ENCODE results near the gene CTPS1.

CTPS1 gene

GRCh38 chr1:40932006-40932405 is 47.5 kb upstream of the CTPS1 start:
- no peak for DNase-seq
- Histone ChIP-seq H3K27ac (ENCODE audit: low read length) (no peak overlapping the region), H3K4me1 (ENCODE audit: insufficient read depth, low read length) (no peaks in the 10 kb centered on the region), H3K36me3 (ENCODE audit: insufficient read depth, low read length) (no peaks in the 10 kb centered on the region), H2AFZ (ENCODE audit: low read depth, low read length) (no peak overlapping the region), H3K9ac (ENCODE audit: low read depth, low read length) (no peak overlapping the region), H3K4me3 (ENCODE audit: low read depth in 1 of 2, low read length in 2 of 2) (no peak overlapping the region), H3K79me2 (ENCODE audit: insufficient read depth, low read length) (no peaks in the 10 kb centered on the region), H4K20me1 (ENCODE audit: insufficient read depth, low read length) (no peaks in the 10 kb centered on the region), H3K27me3 (ENCODE audit: insufficient read depth, low read length, poor library complexity) (peaks cover 3% of the 10 kb centered on the region), H3K4me2 (ENCODE audit: insufficient read depth, low read length) (no peak overlapping the region), H3K9me3 (ENCODE audit: insufficient read depth, low read length, severe bottlenecking) (no peaks in the 10 kb centered on the region)
- ATAC-seq (ENCODE audit: insufficient read depth, low read depth) = no peak
- TF ChIP-seq EZH2 (IDR thresholded peaks at IDR 0.05; ENCODE audit: borderline replicate concordance, low read depth, low read length, severe bottlenecking) (no peak), CTCF (IDR thresholded peaks at IDR 0.05; ENCODE audit: borderline replicate concordance, extremely low read depth, low read length, poor library complexity, severe bottlenecking) (no peak)

GRCh38 chr1:40936931-40937339 is 42.6 kb upstream of the CTPS1 start:
- H4K20me1 ChIP-seq (ENCODE audit: insufficient read depth, low read length) = no peaks in the 10 kb centered on the region
- H3K36me3 ChIP-seq (ENCODE audit: insufficient read depth, low read length) = no peaks in the 10 kb centered on the region
- H3K27me3 ChIP-seq (ENCODE audit: insufficient read depth, low read length, poor library complexity) = no peaks in the 10 kb centered on the region
- no peaks in the 10 kb centered on the region for H3K4me1 ChIP-seq (ENCODE audit: insufficient read depth, low read length)
- DNase-seq = no peak
- H3K4me3 ChIP-seq (ENCODE audit: low read depth in 1 of 2, low read length in 2 of 2) = no peak overlapping the region
- TF ChIP-seq EZH2 (IDR thresholded peaks at IDR 0.05; ENCODE audit: borderline replicate concordance, low read depth, low read length, severe bottlenecking) = no peak
- TF ChIP-seq CTCF (IDR thresholded peaks at IDR 0.05; ENCODE audit: borderline replicate concordance, extremely low read depth, low read length, poor library complexity, severe bottlenecking) = no peak
- H3K4me2 ChIP-seq (ENCODE audit: insufficient read depth, low read length) = no peak overlapping the region
- H2AFZ ChIP-seq (ENCODE audit: low read depth, low read length) = no peak overlapping the region
- H3K9ac ChIP-seq (ENCODE audit: low read depth, low read length) = no peak overlapping the region
- no peaks in the 10 kb centered on the region for H3K9me3 ChIP-seq (ENCODE audit: insufficient read depth, low read length, severe bottlenecking)
- no peak for ATAC-seq (ENCODE audit: insufficient read depth, low read depth)
- no peak overlapping the region for H3K27ac ChIP-seq (ENCODE audit: low read length)
- H3K79me2 ChIP-seq (ENCODE audit: insufficient read depth, low read length) = no peaks in the 10 kb centered on the region

- no peak overlapping the region for H2AFZ ChIP-seq (ENCODE audit: low read depth, low read length)
- H3K4me2 ChIP-seq (ENCODE audit: insufficient read depth, low read length) = no peak overlapping the region
- H4K20me1 ChIP-seq (ENCODE audit: insufficient read depth, low read length) = no peaks in the 10 kb centered on the region
- no peaks in the 10 kb centered on the region for H3K36me3 ChIP-seq (ENCODE audit: insufficient read depth, low read length)
- DNase-seq (no peak), ATAC-seq (ENCODE audit: insufficient read depth, low read depth) (no peak)
- no peak overlapping the region for H3K9ac ChIP-seq (ENCODE audit: low read depth, low read length)
- no peaks in the 10 kb centered on the region for H3K4me1 ChIP-seq (ENCODE audit: insufficient read depth, low read length)
- no peaks in the 10 kb centered on the region for H3K9me3 ChIP-seq (ENCODE audit: insufficient read depth, low read length, severe bottlenecking)
- H3K4me3 ChIP-seq (ENCODE audit: low read depth in 1 of 2, low read length in 2 of 2) = no peak overlapping the region
- H3K27ac ChIP-seq (ENCODE audit: low read length) = no peak overlapping the region
- H3K27me3 ChIP-seq (ENCODE audit: insufficient read depth, low read length, poor library complexity) = no peaks in the 10 kb centered on the region
- TF ChIP-seq CTCF (IDR thresholded peaks at IDR 0.05; ENCODE audit: borderline replicate concordance, extremely low read depth, low read length, poor library complexity, severe bottlenecking) (no peak), EZH2 (IDR thresholded peaks at IDR 0.05; ENCODE audit: borderline replicate concordance, low read depth, low read length, severe bottlenecking) (no peak)
- no peaks in the 10 kb centered on the region for H3K79me2 ChIP-seq (ENCODE audit: insufficient read depth, low read length)
Observed at GRCh38 chr1:40938393-40938792, 41.1 kb upstream of the CTPS1 start.
